SKM-1 treated with dmso at 0.1 percent for 144 hours (cell line): ENCODE data around the gene AMH.
A peak's percentile ranks its signal among the peaks of the same experiment; 100 is the strongest.

ENCODE experiments used
- DNase-seq: peaks from one replicate; lab custom pipeline; 2025; ENCODE audit not compliant: unreplicated experiment; lab: John Stamatoyannopoulos, UW

Gene AMH

GRCh38 chr19:2221250-2221831 lies 27.8 kb upstream of the AMH start:
- DNase-seq = no peak

GRCh38 chr19:2221918-2222317 lies 27.2 kb upstream of the AMH start:
- DNase-seq = no peak

- DNase-seq = no peak
Measured at GRCh38 chr19:2223391-2223790, 25.7 kb upstream of the AMH start.

- DNase-seq = no peak
Measured at GRCh38 chr19:2223959-2224358, 25.2 kb upstream of the AMH start.

GRCh38 chr19:2224754-2225349 lies 24.3 kb upstream of the AMH start:
- DNase-seq = no peak

GRCh38 chr19:2225415-2226050 lies 23.6 kb upstream of the AMH start:
- DNase-seq = no peak

GRCh38 chr19:2226051-2226839 lies 22.9 kb upstream of the AMH start:
- no peak for DNase-seq

GRCh38 chr19:2226840-2227360 lies 22.2 kb upstream of the AMH start:
- DNase-seq = no peak

GRCh38 chr19:2227415-2228156 lies 21.5 kb upstream of the AMH start:
- DNase-seq = no peak

- no peak for DNase-seq
Measured at GRCh38 chr19:2228157-2229030, 20.7 kb upstream of the AMH start.

- no peak for DNase-seq
Measured at GRCh38 chr19:2229103-2230032, 19.8 kb upstream of the AMH start.

GRCh38 chr19:2230033-2230531 lies 19.0 kb upstream of the AMH start:
- no peak for DNase-seq

- DNase-seq = no peak
Measured at GRCh38 chr19:2230807-2231533, 18.2 kb upstream of the AMH start.

- DNase-seq = peak; percentile 9
Measured at GRCh38 chr19:2231621-2232221, 17.4 kb upstream of the AMH start.

- no peak for DNase-seq
Measured at GRCh38 chr19:2232286-2233151, 16.6 kb upstream of the AMH start.

GRCh38 chr19:2233601-2234280 lies 15.4 kb upstream of the AMH start:
- DNase-seq = no peak
